Measurements from ENCODE around the gene BFAR. TPM values are rescaled to one million over a fixed set of nuclear protein-coding genes. Genes with fewer than 3 reads are reported as not detected.

The BFAR gene
- total RNA-seq, 1 donor from 2014 or later: 80.7 TPM

DNA sequence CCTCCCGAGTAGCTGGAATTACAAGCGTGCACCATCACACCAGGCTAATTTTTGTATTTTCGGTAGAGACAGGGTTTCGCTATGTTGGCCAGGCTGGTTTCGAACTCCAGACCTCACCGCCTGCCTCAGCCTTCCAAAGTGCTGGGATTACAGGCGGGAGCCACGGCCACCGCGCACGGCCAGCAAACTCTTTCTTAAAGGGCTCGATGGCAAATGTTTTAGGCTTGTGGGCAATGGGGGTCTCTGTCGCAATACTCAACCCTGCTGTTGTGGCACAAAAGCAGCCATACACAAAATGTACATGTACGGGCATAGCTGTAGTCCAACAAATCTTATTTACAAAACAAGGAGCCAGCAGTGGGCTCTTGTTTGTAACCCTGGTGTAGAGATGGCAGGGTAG is 21.1 kb upstream of the BFAR start:
- H3K9me3 Mint-ChIP-seq (ENCODE audit: unreplicated experiment): no peaks in the 10 kb centered on the region
- TF ChIP-seq, protein P1, sequence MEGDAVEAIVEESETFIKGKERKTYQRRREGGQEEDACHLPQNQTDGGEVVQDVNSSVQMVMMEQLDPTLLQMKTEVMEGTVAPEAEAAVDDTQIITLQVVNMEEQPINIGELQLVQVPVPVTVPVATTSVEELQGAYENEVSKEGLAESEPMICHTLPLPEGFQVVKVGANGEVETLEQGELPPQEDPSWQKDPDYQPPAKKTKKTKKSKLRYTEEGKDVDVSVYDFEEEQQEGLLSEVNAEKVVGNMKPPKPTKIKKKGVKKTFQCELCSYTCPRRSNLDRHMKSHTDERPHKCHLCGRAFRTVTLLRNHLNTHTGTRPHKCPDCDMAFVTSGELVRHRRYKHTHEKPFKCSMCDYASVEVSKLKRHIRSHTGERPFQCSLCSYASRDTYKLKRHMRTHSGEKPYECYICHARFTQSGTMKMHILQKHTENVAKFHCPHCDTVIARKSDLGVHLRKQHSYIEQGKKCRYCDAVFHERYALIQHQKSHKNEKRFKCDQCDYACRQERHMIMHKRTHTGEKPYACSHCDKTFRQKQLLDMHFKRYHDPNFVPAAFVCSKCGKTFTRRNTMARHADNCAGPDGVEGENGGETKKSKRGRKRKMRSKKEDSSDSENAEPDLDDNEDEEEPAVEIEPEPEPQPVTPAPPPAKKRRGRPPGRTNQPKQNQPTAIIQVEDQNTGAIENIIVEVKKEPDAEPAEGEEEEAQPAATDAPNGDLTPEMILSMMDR (IDR thresholded peaks at IDR 0.05; ENCODE audit: unreplicated experiment): no peak
- no peaks in the 10 kb centered on the region for H3K4me1 Mint-ChIP-seq (ENCODE audit: unreplicated experiment)
- DNase-seq (ENCODE audit: low spot score): no peak
- no peak overlapping the region for H3K4me3 Mint-ChIP-seq (ENCODE audit: unreplicated experiment)
- H3K27ac Mint-ChIP-seq (ENCODE audit: unreplicated experiment): no peak overlapping the region
- peaks cover 34% of the 10 kb centered on the region for H3K36me3 Mint-ChIP-seq (ENCODE audit: low read depth, unreplicated experiment)
- no peaks in the 10 kb centered on the region for H3K27me3 Mint-ChIP-seq (ENCODE audit: unreplicated experiment)

GRCh38 chr16:14613991-14614390 is 18.8 kb upstream of the BFAR start:
- H3K4me1 Mint-ChIP-seq (ENCODE audit: unreplicated experiment): peaks cover 2% of the 10 kb centered on the region
- no peaks in the 10 kb centered on the region for H3K9me3 Mint-ChIP-seq (ENCODE audit: unreplicated experiment)
- TF ChIP-seq, protein P1 (IDR thresholded peaks at IDR 0.05; ENCODE audit: unreplicated experiment): no peak
- H3K4me3 Mint-ChIP-seq (ENCODE audit: unreplicated experiment): no peak overlapping the region
- DNase-seq (ENCODE audit: low spot score): no peak
- H3K36me3 Mint-ChIP-seq (ENCODE audit: low read depth, unreplicated experiment): peaks cover 38% of the 10 kb centered on the region
- H3K27ac Mint-ChIP-seq (ENCODE audit: unreplicated experiment): no peak overlapping the region
- no peaks in the 10 kb centered on the region for H3K27me3 Mint-ChIP-seq (ENCODE audit: unreplicated experiment)

- H3K36me3 Mint-ChIP-seq (ENCODE audit: low read depth, unreplicated experiment): peaks cover 34% of the 10 kb centered on the region
- no peak overlapping the region for H3K27ac Mint-ChIP-seq (ENCODE audit: unreplicated experiment)
- peaks cover 2% of the 10 kb centered on the region for H3K4me1 Mint-ChIP-seq (ENCODE audit: unreplicated experiment)
- no peaks in the 10 kb centered on the region for H3K27me3 Mint-ChIP-seq (ENCODE audit: unreplicated experiment)
- TF ChIP-seq, protein P1 (IDR thresholded peaks at IDR 0.05; ENCODE audit: unreplicated experiment): no peak
- DNase-seq (ENCODE audit: low spot score): no peak
- H3K4me3 Mint-ChIP-seq (ENCODE audit: unreplicated experiment): no peak overlapping the region
- no peaks in the 10 kb centered on the region for H3K9me3 Mint-ChIP-seq (ENCODE audit: unreplicated experiment)
These were observed 16.5 kb upstream of the BFAR start for GRCh38 chr16:14616280-14616679.

DNA sequence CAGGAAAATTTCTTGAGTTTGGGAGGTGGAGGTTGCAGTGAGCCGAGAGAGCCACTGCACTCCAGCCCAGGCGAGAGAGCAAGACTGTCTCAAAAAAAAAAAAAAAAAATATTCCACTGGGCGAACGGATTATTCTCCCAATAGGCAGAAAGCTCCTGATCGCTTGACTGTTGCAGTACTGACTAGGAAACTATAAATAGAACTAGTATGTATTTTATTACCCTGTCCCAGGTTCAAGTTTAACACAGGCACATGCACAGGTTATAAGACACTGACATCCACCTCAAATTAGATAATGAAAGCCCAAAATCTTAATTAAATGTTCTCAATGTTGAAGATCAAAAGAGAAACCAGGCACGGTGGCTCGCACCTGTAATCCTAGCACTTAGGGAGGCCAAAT is 14.2 kb upstream of the BFAR start:
- H3K4me3 Mint-ChIP-seq (ENCODE audit: unreplicated experiment): no peak overlapping the region
- H3K4me1 Mint-ChIP-seq (ENCODE audit: unreplicated experiment): peaks cover 2% of the 10 kb centered on the region
- H3K36me3 Mint-ChIP-seq (ENCODE audit: low read depth, unreplicated experiment): peaks cover 39% of the 10 kb centered on the region
- no peak for DNase-seq (ENCODE audit: low spot score)
- H3K9me3 Mint-ChIP-seq (ENCODE audit: unreplicated experiment): no peaks in the 10 kb centered on the region
- TF ChIP-seq, protein P1 (IDR thresholded peaks at IDR 0.05; ENCODE audit: unreplicated experiment): no peak
- no peak overlapping the region for H3K27ac Mint-ChIP-seq (ENCODE audit: unreplicated experiment)
- no peaks in the 10 kb centered on the region for H3K27me3 Mint-ChIP-seq (ENCODE audit: unreplicated experiment)

- Mint-ChIP-seq H3K4me3 (ENCODE audit: unreplicated experiment) (no peak overlapping the region), H3K4me1 (ENCODE audit: unreplicated experiment) (peaks cover 13% of the 10 kb centered on the region), H3K9me3 (ENCODE audit: unreplicated experiment) (no peaks in the 10 kb centered on the region), H3K36me3 (ENCODE audit: low read depth, unreplicated experiment) (peaks cover 12% of the 10 kb centered on the region), H3K27ac (ENCODE audit: unreplicated experiment) (no peak overlapping the region), H3K27me3 (ENCODE audit: unreplicated experiment) (peaks cover 7% of the 10 kb centered on the region)
- DNase-seq (ENCODE audit: low spot score): no peak
- TF ChIP-seq, protein P1 (IDR thresholded peaks at IDR 0.05; ENCODE audit: unreplicated experiment): no peak
These were observed 5.7 kb upstream of the BFAR start for GRCh38 chr16:14627078-14627477.
